BJ (cell line): Measurements from ENCODE around the gene NCAPG. TPM values are rescaled to one million over a fixed set of nuclear protein-coding genes. Genes with fewer than 3 reads are reported as not detected.

Experiments
- CTCF ChIA-PET: fragments of 350-600 bp; formaldehyde crosslinking; extraction: SDS; loops from one replicate; lab custom pipeline; 2021; ENCODE audit warnings: antibody characterized with exemption, inconsistent platforms; lab: Yijun Ruan, JAX
- POLR2A ChIA-PET: fragments of 300-600 bp; sonication (Branson Sonifier 250); formaldehyde crosslinking; extraction: SDS; loops from one replicate; lab custom pipeline; 2021; ENCODE audit warnings: antibody characterized with exemption; lab: Charles Lee
- DNase-seq: peaks from one replicate; pipeline ENCODE4 v3.0.0-alpha.2; 2011; ENCODE audit warnings: low read depth
- H3K27me3 ChIP-seq: 2 replicates; pipeline ENCODE4 v1.6.0; 2011; ENCODE audit warnings: low read length; ENCODE audit not compliant: control insufficient read depth, insufficient read depth
- H3K36me3 ChIP-seq: 2 replicates; pipeline ENCODE4 v1.5.1; 2011; ENCODE audit warnings: low read length; ENCODE audit not compliant: control insufficient read depth, insufficient read depth
- H3K4me3 ChIP-seq: 2 replicates; pipeline ENCODE4 v1.5.1; 2011; ENCODE audit warnings: low read depth, mild to moderate bottlenecking, control low read depth, low read length
- polyA minus RNA-seq: library from RNA; depleted of rRNA, polyadenylated mRNA; stranded (reverse); fragments of >200 nt; gene quantifications from 2 replicates; pipeline ENCODE4 v1.2.3, GENCODE V29; 2011; rRNA and poly(A)+ RNA removed
- polyA plus RNA-seq: library from polyadenylated mRNA; depleted of rRNA; stranded (reverse); fragments of >200 nt; gene quantifications from 2 replicates; pipeline ENCODE4 v1.2.3, GENCODE V29; 2011; rRNA removed
- TF ChIP-seq, protein P1 (sequence below): IDR thresholded peaks from 2 replicates; pipeline ENCODE4 v1.5.1; 2011; ENCODE audit warnings: low read depth, mild to moderate bottlenecking, control low read depth, inconsistent platforms, low read length, moderate library complexity; ENCODE audit not compliant: insufficient read depth

The NCAPG gene, protein sequence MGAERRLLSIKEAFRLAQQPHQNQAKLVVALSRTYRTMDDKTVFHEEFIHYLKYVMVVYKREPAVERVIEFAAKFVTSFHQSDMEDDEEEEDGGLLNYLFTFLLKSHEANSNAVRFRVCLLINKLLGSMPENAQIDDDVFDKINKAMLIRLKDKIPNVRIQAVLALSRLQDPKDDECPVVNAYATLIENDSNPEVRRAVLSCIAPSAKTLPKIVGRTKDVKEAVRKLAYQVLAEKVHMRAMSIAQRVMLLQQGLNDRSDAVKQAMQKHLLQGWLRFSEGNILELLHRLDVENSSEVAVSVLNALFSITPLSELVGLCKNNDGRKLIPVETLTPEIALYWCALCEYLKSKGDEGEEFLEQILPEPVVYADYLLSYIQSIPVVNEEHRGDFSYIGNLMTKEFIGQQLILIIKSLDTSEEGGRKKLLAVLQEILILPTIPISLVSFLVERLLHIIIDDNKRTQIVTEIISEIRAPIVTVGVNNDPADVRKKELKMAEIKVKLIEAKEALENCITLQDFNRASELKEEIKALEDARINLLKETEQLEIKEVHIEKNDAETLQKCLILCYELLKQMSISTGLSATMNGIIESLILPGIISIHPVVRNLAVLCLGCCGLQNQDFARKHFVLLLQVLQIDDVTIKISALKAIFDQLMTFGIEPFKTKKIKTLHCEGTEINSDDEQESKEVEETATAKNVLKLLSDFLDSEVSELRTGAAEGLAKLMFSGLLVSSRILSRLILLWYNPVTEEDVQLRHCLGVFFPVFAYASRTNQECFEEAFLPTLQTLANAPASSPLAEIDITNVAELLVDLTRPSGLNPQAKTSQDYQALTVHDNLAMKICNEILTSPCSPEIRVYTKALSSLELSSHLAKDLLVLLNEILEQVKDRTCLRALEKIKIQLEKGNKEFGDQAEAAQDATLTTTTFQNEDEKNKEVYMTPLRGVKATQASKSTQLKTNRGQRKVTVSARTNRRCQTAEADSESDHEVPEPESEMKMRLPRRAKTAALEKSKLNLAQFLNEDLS
- polyA plus RNA-seq = 7.8 and 14.4 TPM in 2 replicates
- 5.9 and 6.1 TPM in 2 replicates for polyA minus RNA-seq

DNA sequence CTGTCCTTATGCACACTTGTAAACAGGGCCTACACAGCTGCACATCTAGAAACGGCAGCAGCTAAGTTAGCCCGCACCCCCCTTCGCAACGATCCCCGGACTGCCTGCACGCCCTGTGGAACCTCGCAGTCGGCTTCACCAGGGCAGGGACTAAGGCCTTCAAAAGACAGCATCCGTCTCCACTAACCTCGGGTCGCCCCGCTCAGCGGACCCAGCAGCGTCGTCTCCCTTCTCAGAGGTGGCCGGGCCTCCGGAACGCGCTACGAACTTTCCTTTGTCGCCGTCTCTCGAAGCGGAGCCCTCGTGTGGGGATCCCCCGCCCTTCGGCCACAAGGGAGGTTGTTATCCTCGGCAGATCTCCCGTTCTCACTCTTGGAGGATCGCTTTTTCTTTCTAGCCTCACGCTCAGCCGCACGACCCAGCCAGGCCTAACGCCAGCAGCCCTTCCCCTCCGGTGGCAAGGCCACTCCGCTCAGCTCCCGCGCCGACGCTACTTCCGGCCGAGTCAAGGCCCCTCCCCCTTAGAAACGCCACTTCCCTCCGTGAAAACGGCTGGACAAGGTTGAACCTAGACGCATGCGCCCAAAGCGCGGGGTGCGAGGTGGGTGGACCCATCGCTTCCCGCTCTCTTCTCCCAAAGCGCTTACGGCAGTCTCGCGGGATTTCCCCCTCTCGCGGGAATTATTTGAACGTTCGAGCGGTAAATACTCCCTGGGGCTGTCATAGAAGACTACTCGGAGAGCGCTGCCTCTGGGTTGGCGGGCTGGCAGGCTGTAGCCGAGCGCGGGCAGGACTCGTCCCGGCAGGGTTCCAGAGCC is at the start of gene NCAPG, which contains the start of gene DCAF16:
Gene NCAPG, plus strand, starts transcription at position 720 of the 818 bp plus-strand sequence. CDS start 99 bp downstream, outside the sequence.
Gene DCAF16, minus strand, starts transcription at position 498 of the 818 bp plus-strand sequence. CDS start 6,616 bp downstream, outside the sequence.
- POLR2A ChIA-PET = interaction anchor here (0.6 kb wide), 2 partner anchors 89 to 214 kb away, joined by 3 read pairs; no protein-coding TSS in a partner anchor
- TF ChIP-seq, protein P1, sequence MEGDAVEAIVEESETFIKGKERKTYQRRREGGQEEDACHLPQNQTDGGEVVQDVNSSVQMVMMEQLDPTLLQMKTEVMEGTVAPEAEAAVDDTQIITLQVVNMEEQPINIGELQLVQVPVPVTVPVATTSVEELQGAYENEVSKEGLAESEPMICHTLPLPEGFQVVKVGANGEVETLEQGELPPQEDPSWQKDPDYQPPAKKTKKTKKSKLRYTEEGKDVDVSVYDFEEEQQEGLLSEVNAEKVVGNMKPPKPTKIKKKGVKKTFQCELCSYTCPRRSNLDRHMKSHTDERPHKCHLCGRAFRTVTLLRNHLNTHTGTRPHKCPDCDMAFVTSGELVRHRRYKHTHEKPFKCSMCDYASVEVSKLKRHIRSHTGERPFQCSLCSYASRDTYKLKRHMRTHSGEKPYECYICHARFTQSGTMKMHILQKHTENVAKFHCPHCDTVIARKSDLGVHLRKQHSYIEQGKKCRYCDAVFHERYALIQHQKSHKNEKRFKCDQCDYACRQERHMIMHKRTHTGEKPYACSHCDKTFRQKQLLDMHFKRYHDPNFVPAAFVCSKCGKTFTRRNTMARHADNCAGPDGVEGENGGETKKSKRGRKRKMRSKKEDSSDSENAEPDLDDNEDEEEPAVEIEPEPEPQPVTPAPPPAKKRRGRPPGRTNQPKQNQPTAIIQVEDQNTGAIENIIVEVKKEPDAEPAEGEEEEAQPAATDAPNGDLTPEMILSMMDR = no peak
- no peaks in the 10 kb centered on the region for H3K36me3 ChIP-seq
- CTCF ChIA-PET = interaction anchor here (0.5 to 7.0 kb wide), 6 partner anchors 12 to 261 kb away, joined by 3 to 38 read pairs (median 6); no protein-coding TSS in a partner anchor
- H3K27me3 ChIP-seq = no peaks in the 10 kb centered on the region
- peak; percentile 96 for DNase-seq
- H3K4me3 ChIP-seq = peak within 1 kb of the TSS; percentile 89

DNA sequence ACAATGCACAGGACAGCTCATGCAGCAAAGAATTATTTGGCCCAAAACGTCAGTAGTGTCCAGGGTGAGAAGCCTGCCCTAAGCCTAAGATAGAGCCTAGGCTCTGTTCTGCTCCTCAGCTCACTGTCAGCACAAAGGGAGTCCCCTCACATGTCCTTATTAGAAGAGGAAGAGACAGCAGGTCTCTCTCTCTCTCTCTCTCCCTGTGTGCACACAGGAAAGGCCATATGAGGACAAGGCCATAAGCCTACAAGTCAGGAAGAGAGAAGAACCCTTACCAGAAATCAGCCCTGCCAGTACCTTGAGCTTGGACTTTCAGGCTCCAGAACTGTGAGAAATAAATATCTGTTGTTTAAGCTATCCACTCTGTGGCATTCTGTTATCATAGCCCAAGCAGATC is 49.7 kb upstream of the NCAPG start:
- ChIA-PET CTCF (no interaction called here), POLR2A (no interaction called here)
- H3K27me3 ChIP-seq = peaks cover 2% of the 10 kb centered on the region; the same call in 1 of the 2 replicates
- TF ChIP-seq, protein P1 = no peak
- no peak overlapping the region for H3K4me3 ChIP-seq
- H3K36me3 ChIP-seq = no peaks in the 10 kb centered on the region
- DNase-seq = no peak

DNA sequence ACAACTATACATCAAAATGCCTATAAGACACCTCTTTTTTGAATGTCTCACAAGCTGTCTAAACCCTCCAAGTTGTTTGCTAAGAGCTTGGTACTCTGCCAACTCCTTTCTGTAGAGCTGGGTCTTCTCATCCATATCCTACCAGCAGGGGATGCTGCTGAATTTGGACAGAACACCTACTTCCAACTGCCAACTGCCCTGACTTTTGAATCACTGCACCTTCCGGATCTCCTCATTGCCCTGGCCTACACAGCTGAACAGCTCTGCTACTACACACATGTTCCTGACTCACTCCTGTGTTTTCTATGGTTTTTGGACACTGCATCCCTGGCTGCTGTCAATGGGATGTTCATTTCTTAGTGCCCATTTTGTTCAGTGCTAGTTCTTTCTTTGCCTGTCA is 48.1 kb upstream of the NCAPG start:
- no peak overlapping the region for H3K4me3 ChIP-seq
- TF ChIP-seq, protein P1 = peak; percentile 32
- no peak for DNase-seq
- ChIA-PET CTCF (interaction anchor here (1.0 to 1.1 kb wide), 2 partner anchors 23 to 27 kb away, joined by 3 read pairs; no protein-coding TSS in a partner anchor), POLR2A (no interaction called here)
- H3K36me3 ChIP-seq = no peaks in the 10 kb centered on the region
- H3K27me3 ChIP-seq = peaks cover 2% of the 10 kb centered on the region; the same call in 1 of the 2 replicates

DNA sequence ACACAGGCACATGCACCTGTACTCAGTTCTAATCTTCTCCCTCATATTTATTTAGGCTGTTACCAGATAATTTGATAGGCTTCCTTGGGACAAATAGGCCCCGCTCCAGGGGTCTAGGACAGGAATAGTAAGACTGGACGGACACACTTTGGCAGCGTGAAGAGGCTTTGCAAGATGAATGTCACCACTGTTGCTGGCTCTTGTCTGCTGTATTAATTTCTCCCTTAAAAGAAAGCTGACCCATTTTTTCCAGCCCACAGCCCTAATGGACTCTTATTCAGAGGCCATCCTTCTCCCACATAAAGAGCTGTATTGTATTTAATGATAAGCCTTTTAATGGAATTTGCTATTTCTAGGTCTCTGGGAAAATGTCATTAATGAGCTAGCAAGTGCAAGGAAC is 47.4 kb upstream of the NCAPG start:
- TF ChIP-seq, protein P1 = no peak
- POLR2A ChIA-PET = no interaction called here
- peaks cover 2% of the 10 kb centered on the region; the same call in 1 of the 2 replicates for H3K27me3 ChIP-seq
- H3K4me3 ChIP-seq = no peak overlapping the region
- CTCF ChIA-PET = interaction anchor here (1.0 to 1.1 kb wide), 2 partner anchors 23 to 26 kb away, joined by 3 read pairs; no protein-coding TSS in a partner anchor
- no peaks in the 10 kb centered on the region for H3K36me3 ChIP-seq
- no peak for DNase-seq
